KBM-7 (cell line): Measurements from ENCODE around the gene PLPPR1.
A peak's percentile ranks its signal among the peaks of the same experiment; 100 is the strongest.

Experiments
- DNase-seq: peaks from one replicate; pipeline ENCODE4 v3.0.0-alpha.2; 2015
- in situ Hi-C: fragments of 300-500 bp; cut with MboI; formaldehyde crosslinking; loops from 2 replicates; pipeline ENCODE4 v1.14.3; 2020; ENCODE audit warnings: low sequenced_read_pairs, low pct_unique_long_range_greater_than_20kb, mixed read lengths

PLPPR1 gene

GRCh38 chr9:101173907-101174306 lies 145.4 kb downstream of the PLPPR1 start:
- DNase-seq, result no peak
- in situ Hi-C loops, result no loop called here

GRCh38 chr9:101176384-101176783 lies 147.9 kb downstream of the PLPPR1 start:
- in situ Hi-C loops, result no loop called here
- DNase-seq, result peak; percentile 14

- DNase-seq, result no peak
- in situ Hi-C loops, result no loop called here
Observed at GRCh38 chr9:101184813-101185278, 156.3 kb downstream of the PLPPR1 start.

GRCh38 chr9:101191723-101192122 lies 163.2 kb downstream of the PLPPR1 start:
- in situ Hi-C loops, result no loop called here

GRCh38 chr9:101197026-101197425 lies 168.5 kb downstream of the PLPPR1 start:
- DNase-seq, result no peak
- in situ Hi-C loops, result no loop called here

More at GRCh38 chr9:101191723-101192122, 163.2 kb downstream of the PLPPR1 start:
- DNase-seq, result no peak

GRCh38 chr9:101200852-101201251 lies 172.3 kb downstream of the PLPPR1 start:
- in situ Hi-C loops, result no loop called here

GRCh38 chr9:101201630-101202029 lies 173.1 kb downstream of the PLPPR1 start:
- in situ Hi-C loops, result no loop called here
- no peak for DNase-seq

More at GRCh38 chr9:101200852-101201251, 172.3 kb downstream of the PLPPR1 start:
- no peak for DNase-seq

- no peak for DNase-seq
- in situ Hi-C loops, result no loop called here
Observed at GRCh38 chr9:101209670-101210069, 181.1 kb downstream of the PLPPR1 start.

- no peak for DNase-seq
- in situ Hi-C loops, result no loop called here
Observed at GRCh38 chr9:101212661-101213060, 184.1 kb downstream of the PLPPR1 start.

- in situ Hi-C loops, result no loop called here
- no peak for DNase-seq
Observed at GRCh38 chr9:101219030-101219429, 190.5 kb downstream of the PLPPR1 start.

- in situ Hi-C loops, result no loop called here
- DNase-seq, result no peak
Observed at GRCh38 chr9:101220341-101220740, 191.8 kb downstream of the PLPPR1 start.

- DNase-seq, result no peak
- in situ Hi-C loops, result no loop called here
Observed at GRCh38 chr9:101225271-101225670, 196.7 kb downstream of the PLPPR1 start.

GRCh38 chr9:101226161-101226560 lies 197.6 kb downstream of the PLPPR1 start:
- DNase-seq, result no peak
- in situ Hi-C loops, result no loop called here

- peak; percentile 1 for DNase-seq
- in situ Hi-C loops, result no loop called here
Observed at GRCh38 chr9:101226803-101227202, 198.3 kb downstream of the PLPPR1 start.

GRCh38 chr9:101229606-101230005 lies 201.1 kb downstream of the PLPPR1 start:
- in situ Hi-C loops, result no loop called here
- no peak for DNase-seq

GRCh38 chr9:101232405-101232977 lies 204.0 kb downstream of the PLPPR1 start:
- in situ Hi-C loops, result no loop called here
- no peak for DNase-seq

GRCh38 chr9:101235105-101235866 lies 206.8 kb downstream of the PLPPR1 start:
- in situ Hi-C loops, result no loop called here
- peak; percentile 38 for DNase-seq

- no peak for DNase-seq
- in situ Hi-C loops, result no loop called here
Observed at GRCh38 chr9:101242651-101243050, 214.1 kb downstream of the PLPPR1 start.

GRCh38 chr9:101246691-101247090 lies 218.2 kb downstream of the PLPPR1 start:
- in situ Hi-C loops, result no loop called here
- no peak for DNase-seq

- DNase-seq, result no peak
- in situ Hi-C loops, result no loop called here
Observed at GRCh38 chr9:101247297-101247696, 218.8 kb downstream of the PLPPR1 start.
